WTC11 (cell line): Measurements from ENCODE around the gene LY6G5C. TPM values are rescaled to one million over a fixed set of nuclear protein-coding genes. Genes with fewer than 3 reads are reported as not detected.

Experiments used
- CREM ChIP-seq: sonication (generic); formaldehyde crosslinking; IDR thresholded peaks from 2 replicates; pipeline ENCODE4 v1.8.1; 2022; ENCODE audit warnings: mild to moderate bottlenecking, missing genetic modification reagents, moderate library complexity
- ELF4 ChIP-seq: sonication (generic); formaldehyde crosslinking; IDR thresholded peaks from 2 replicates; pipeline ENCODE4 v1.8.1; 2022; ENCODE audit warnings: low read depth, mild to moderate bottlenecking, moderate library complexity, missing genetic modification reagents
- ESRRA ChIP-seq: sonication (generic); formaldehyde crosslinking; IDR thresholded peaks from 2 replicates; pipeline ENCODE4 v1.8.1; 2022; ENCODE audit warnings: mild to moderate bottlenecking, missing genetic modification reagents, borderline replicate concordance
- FOXJ3 ChIP-seq: sonication (generic); formaldehyde crosslinking; IDR thresholded peaks from 2 replicates; pipeline ENCODE4 v1.9.0; 2021; ENCODE audit warnings: missing genetic modification reagents, mild to moderate bottlenecking, borderline replicate concordance
- FOXK1 ChIP-seq: sonication (generic); formaldehyde crosslinking; IDR thresholded peaks from 2 replicates; pipeline ENCODE4 v1.8.0; 2022; ENCODE audit warnings: mild to moderate bottlenecking, moderate library complexity, missing genetic modification reagents
- GABPB1 ChIP-seq: sonication (generic); formaldehyde crosslinking; IDR thresholded peaks from 2 replicates; pipeline ENCODE4 v1.8.1; 2023; ENCODE audit warnings: mild to moderate bottlenecking, missing genetic modification reagents
- NR2C2 ChIP-seq: sonication (generic); formaldehyde crosslinking; IDR thresholded peaks from 2 replicates; pipeline ENCODE4 v1.8.0; 2022; ENCODE audit warnings: mild to moderate bottlenecking, missing genetic modification reagents
- SOX15 ChIP-seq: fragments of 250-450 bp; sonication (Bioruptor Pico); IDR thresholded peaks from 2 replicates; pipeline ENCODE4 v1.9.0; 2021; ENCODE audit warnings: mild to moderate bottlenecking
- ZNF232 ChIP-seq: sonication (generic); formaldehyde crosslinking; IDR thresholded peaks from 2 replicates; pipeline ENCODE4 v1.8.0; 2022; ENCODE audit warnings: mild to moderate bottlenecking, missing genetic modification reagents
- total RNA-seq: library from RNA; stranded (reverse); gene quantifications from 3 replicates; pipeline ENCODE4 v1.2.3, GENCODE V29; 2021
- TF ChIP-seq, protein P1 (sequence below): sonication (generic); formaldehyde crosslinking; IDR thresholded peaks from 2 replicates; pipeline ENCODE4 v1.8.0; 2022; ENCODE audit warnings: mild to moderate bottlenecking, missing genetic modification reagents
- TF ChIP-seq, protein P2 (sequence below): fragments of 250-450 bp; sonication (Bioruptor Pico); IDR thresholded peaks from 2 replicates; pipeline ENCODE4 v1.9.0; 2021; ENCODE audit warnings: mild to moderate bottlenecking
- TF ChIP-seq, protein P3 (sequence below): sonication (generic); formaldehyde crosslinking; IDR thresholded peaks from 2 replicates; pipeline ENCODE4 v1.8.1; 2022; ENCODE audit warnings: low read depth, mild to moderate bottlenecking, moderate library complexity, missing genetic modification reagents, borderline replicate concordance
- TF ChIP-seq, protein P4 (sequence below): sonication (generic); formaldehyde crosslinking; IDR thresholded peaks from 2 replicates; pipeline ENCODE4 v1.8.1; 2023; ENCODE audit warnings: mild to moderate bottlenecking, moderate library complexity, missing genetic modification reagents
- TF ChIP-seq, protein P5 (sequence below): fragments of 250-450 bp; sonication (Bioruptor Pico); IDR thresholded peaks from 2 replicates; pipeline ENCODE4 v1.9.0; 2021; ENCODE audit warnings: mild to moderate bottlenecking
- TF ChIP-seq, protein P6 (sequence below): fragments of 250-450 bp; sonication (Bioruptor Pico); IDR thresholded peaks from 2 replicates; pipeline ENCODE4 v1.9.0; 2021; ENCODE audit warnings: mild to moderate bottlenecking, borderline replicate concordance
- TF ChIP-seq, protein P7 (sequence below): fragments of 250-450 bp; sonication (Bioruptor Pico); IDR thresholded peaks from 2 replicates; pipeline ENCODE4 v2.1.2; 2022; ENCODE audit warnings: mild to moderate bottlenecking, moderate library complexity
- TF ChIP-seq, protein P8 (sequence below): fragments of 200-600 bp; IDR thresholded peaks from 2 replicates; pipeline ENCODE4 v1.8.0; 2022; ENCODE audit warnings: antibody characterized with exemption

The LY6G5C gene
- total RNA-seq, 1 experiment from 2014 or later: 1.0 TPM

DNA sequence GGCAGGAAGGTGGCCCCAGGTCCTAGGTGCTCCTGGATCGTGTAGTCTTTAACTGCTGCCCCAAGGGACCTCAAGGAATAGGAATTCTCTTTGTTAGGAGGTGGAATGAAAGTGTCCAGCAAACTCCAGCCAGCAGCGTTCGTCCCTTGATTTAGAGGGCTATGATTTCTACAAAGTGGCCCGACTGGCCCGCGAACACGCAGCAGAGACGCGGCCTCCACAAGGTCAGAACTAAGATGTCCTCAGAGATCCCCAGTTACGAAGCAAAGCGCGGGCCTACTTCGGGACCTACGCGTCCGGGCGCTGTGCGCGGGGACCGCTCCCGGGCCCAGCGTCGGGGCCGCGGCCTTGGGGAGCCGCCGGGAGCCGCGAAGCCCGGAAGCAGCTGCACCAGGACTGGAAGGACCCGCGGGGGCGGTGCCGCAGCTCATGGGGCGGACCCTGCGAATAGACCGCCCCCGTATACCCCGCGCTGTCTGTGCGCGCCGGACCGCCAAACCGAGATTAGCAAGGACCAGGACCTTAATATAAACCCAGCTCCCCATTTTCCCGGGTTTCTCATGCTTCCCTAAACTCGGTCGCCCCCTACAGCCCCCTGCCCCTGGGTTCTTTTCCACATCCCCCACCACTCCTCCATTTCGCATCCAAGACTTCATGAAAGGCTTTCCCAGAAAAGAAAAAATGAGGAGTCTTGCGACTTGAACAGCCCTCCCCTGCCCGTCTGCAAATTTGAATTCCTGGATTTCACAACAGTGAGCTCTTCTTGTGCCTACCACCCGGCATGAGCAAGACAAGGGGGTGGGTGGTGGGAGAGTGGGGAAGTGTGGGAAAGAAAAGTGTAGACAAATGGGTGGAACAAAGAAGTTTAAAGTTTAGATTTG lies 20.2 kb downstream of the LY6G5C start, which contains the start of gene C6orf47 (continued):
- TF ChIP-seq, protein P1, sequence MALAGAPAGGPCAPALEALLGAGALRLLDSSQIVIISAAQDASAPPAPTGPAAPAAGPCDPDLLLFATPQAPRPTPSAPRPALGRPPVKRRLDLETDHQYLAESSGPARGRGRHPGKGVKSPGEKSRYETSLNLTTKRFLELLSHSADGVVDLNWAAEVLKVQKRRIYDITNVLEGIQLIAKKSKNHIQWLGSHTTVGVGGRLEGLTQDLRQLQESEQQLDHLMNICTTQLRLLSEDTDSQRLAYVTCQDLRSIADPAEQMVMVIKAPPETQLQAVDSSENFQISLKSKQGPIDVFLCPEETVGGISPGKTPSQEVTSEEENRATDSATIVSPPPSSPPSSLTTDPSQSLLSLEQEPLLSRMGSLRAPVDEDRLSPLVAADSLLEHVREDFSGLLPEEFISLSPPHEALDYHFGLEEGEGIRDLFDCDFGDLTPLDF (CRISPR knock-in tag): 0 out of 2 replicates have a peak, but pooled peaks have one; percentile 23
- TF ChIP-seq GABPB1 (CRISPR knock-in tag) (peak; percentile 79; the same call in 1 of the 2 replicates), CREM (CRISPR knock-in tag) (0 out of 2 replicates have a peak, but pooled peaks have one; percentile 64), FOXJ3 (CRISPR knock-in tag) (no peak), ESRRA (peak; percentile 86), NR2C2 (CRISPR knock-in tag) (peak; percentile 33; the same call in 1 of the 2 replicates), SOX15 (CRISPR knock-in tag) (no peak), FOXK1 (CRISPR knock-in tag) (0 out of 2 replicates have a peak, but pooled peaks have one; percentile 15), ZNF232 (CRISPR knock-in tag) (0 out of 2 replicates have a peak, but pooled peaks have one; percentile 8), ELF4 (CRISPR knock-in tag) (no peak)
- TF ChIP-seq, protein P2, sequence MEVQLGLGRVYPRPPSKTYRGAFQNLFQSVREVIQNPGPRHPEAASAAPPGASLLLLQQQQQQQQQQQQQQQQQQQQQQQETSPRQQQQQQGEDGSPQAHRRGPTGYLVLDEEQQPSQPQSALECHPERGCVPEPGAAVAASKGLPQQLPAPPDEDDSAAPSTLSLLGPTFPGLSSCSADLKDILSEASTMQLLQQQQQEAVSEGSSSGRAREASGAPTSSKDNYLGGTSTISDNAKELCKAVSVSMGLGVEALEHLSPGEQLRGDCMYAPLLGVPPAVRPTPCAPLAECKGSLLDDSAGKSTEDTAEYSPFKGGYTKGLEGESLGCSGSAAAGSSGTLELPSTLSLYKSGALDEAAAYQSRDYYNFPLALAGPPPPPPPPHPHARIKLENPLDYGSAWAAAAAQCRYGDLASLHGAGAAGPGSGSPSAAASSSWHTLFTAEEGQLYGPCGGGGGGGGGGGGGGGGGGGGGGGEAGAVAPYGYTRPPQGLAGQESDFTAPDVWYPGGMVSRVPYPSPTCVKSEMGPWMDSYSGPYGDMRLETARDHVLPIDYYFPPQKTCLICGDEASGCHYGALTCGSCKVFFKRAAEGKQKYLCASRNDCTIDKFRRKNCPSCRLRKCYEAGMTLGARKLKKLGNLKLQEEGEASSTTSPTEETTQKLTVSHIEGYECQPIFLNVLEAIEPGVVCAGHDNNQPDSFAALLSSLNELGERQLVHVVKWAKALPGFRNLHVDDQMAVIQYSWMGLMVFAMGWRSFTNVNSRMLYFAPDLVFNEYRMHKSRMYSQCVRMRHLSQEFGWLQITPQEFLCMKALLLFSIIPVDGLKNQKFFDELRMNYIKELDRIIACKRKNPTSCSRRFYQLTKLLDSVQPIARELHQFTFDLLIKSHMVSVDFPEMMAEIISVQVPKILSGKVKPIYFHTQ (CRISPR knock-in tag): peak; percentile 48; the same call in 1 of the 2 replicates
- TF ChIP-seq, protein P3, sequence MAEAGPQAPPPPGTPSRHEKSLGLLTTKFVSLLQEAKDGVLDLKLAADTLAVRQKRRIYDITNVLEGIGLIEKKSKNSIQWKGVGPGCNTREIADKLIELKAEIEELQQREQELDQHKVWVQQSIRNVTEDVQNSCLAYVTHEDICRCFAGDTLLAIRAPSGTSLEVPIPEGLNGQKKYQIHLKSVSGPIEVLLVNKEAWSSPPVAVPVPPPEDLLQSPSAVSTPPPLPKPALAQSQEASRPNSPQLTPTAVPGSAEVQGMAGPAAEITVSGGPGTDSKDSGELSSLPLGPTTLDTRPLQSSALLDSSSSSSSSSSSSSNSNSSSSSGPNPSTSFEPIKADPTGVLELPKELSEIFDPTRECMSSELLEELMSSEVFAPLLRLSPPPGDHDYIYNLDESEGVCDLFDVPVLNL (CRISPR knock-in tag): no peak
- TF ChIP-seq, protein P4, sequence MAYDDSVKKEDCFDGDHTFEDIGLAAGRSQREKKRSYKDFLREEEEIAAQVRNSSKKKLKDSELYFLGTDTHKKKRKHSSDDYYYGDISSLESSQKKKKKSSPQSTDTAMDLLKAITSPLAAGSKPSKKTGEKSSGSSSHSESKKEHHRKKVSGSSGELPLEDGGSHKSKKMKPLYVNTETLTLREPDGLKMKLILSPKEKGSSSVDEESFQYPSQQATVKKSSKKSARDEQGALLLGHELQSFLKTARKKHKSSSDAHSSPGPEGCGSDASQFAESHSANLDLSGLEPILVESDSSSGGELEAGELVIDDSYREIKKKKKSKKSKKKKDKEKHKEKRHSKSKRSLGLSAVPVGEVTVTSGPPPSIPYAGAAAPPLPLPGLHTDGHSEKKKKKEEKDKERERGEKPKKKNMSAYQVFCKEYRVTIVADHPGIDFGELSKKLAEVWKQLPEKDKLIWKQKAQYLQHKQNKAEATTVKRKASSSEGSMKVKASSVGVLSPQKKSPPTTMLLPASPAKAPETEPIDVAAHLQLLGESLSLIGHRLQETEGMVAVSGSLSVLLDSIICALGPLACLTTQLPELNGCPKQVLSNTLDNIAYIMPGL: peak; percentile 83
- TF ChIP-seq, protein P5, sequence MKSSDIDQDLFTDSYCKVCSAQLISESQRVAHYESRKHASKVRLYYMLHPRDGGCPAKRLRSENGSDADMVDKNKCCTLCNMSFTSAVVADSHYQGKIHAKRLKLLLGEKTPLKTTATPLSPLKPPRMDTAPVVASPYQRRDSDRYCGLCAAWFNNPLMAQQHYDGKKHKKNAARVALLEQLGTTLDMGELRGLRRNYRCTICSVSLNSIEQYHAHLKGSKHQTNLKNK: peak; percentile 72
- TF ChIP-seq, protein P6, sequence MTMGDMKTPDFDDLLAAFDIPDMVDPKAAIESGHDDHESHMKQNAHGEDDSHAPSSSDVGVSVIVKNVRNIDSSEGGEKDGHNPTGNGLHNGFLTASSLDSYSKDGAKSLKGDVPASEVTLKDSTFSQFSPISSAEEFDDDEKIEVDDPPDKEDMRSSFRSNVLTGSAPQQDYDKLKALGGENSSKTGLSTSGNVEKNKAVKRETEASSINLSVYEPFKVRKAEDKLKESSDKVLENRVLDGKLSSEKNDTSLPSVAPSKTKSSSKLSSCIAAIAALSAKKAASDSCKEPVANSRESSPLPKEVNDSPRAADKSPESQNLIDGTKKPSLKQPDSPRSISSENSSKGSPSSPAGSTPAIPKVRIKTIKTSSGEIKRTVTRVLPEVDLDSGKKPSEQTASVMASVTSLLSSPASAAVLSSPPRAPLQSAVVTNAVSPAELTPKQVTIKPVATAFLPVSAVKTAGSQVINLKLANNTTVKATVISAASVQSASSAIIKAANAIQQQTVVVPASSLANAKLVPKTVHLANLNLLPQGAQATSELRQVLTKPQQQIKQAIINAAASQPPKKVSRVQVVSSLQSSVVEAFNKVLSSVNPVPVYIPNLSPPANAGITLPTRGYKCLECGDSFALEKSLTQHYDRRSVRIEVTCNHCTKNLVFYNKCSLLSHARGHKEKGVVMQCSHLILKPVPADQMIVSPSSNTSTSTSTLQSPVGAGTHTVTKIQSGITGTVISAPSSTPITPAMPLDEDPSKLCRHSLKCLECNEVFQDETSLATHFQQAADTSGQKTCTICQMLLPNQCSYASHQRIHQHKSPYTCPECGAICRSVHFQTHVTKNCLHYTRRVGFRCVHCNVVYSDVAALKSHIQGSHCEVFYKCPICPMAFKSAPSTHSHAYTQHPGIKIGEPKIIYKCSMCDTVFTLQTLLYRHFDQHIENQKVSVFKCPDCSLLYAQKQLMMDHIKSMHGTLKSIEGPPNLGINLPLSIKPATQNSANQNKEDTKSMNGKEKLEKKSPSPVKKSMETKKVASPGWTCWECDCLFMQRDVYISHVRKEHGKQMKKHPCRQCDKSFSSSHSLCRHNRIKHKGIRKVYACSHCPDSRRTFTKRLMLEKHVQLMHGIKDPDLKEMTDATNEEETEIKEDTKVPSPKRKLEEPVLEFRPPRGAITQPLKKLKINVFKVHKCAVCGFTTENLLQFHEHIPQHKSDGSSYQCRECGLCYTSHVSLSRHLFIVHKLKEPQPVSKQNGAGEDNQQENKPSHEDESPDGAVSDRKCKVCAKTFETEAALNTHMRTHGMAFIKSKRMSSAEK (CRISPR knock-in tag): 0 out of 2 replicates have a peak, but pooled peaks have one; percentile 18
- TF ChIP-seq, protein P7, sequence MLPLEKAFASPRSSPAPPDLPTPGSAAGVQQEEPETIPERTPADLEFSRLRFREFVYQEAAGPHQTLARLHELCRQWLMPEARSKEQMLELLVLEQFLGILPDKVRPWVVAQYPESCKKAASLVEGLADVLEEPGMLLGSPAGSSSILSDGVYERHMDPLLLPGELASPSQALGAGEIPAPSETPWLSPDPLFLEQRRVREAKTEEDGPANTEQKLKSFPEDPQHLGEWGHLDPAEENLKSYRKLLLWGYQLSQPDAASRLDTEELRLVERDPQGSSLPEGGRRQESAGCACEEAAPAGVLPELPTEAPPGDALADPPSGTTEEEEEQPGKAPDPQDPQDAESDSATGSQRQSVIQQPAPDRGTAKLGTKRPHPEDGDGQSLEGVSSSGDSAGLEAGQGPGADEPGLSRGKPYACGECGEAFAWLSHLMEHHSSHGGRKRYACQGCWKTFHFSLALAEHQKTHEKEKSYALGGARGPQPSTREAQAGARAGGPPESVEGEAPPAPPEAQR (CRISPR knock-in tag): no peak
- TF ChIP-seq, protein P8, sequence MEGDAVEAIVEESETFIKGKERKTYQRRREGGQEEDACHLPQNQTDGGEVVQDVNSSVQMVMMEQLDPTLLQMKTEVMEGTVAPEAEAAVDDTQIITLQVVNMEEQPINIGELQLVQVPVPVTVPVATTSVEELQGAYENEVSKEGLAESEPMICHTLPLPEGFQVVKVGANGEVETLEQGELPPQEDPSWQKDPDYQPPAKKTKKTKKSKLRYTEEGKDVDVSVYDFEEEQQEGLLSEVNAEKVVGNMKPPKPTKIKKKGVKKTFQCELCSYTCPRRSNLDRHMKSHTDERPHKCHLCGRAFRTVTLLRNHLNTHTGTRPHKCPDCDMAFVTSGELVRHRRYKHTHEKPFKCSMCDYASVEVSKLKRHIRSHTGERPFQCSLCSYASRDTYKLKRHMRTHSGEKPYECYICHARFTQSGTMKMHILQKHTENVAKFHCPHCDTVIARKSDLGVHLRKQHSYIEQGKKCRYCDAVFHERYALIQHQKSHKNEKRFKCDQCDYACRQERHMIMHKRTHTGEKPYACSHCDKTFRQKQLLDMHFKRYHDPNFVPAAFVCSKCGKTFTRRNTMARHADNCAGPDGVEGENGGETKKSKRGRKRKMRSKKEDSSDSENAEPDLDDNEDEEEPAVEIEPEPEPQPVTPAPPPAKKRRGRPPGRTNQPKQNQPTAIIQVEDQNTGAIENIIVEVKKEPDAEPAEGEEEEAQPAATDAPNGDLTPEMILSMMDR: no peak
